SU-DHL-6 (cell line): ENCODE results near the gene RRP12.

Source experiments
- H2AFZ ChIP-seq: fragments of 200-600 bp; sonication (generic); 2 replicates; pipeline ENCODE4 v1.6.1; 2014; ENCODE audit warnings: low read depth, mild to moderate bottlenecking, moderate library complexity, mixed read lengths, antibody characterized with exemption, low read length; ENCODE audit not compliant: severe bottlenecking
- H3F3A ChIP-seq: fragments of 200-600 bp; shearing (Covaris generic); 2 replicates; pipeline ENCODE4 v1.6.0; 2016; ENCODE audit warnings: antibody characterized with exemption, mild to moderate bottlenecking; ENCODE audit not compliant: insufficient read depth
- H3K27ac ChIP-seq: fragments of 200-600 bp; sonication (generic); 2 replicates; pipeline ENCODE4 v1.5.1; 2016; ENCODE audit warnings: low read depth, mild to moderate bottlenecking, low read length, moderate library complexity, mixed read lengths
- H3K27me3 ChIP-seq: fragments of 200-600 bp; sonication (generic), shearing (Covaris generic); 2 replicates; pipeline ENCODE4 v1.6.0; 2014; ENCODE audit warnings: mild to moderate bottlenecking, low read length
- H3K36me3 ChIP-seq: fragments of 200-600 bp; sonication (generic); 2 replicates; pipeline ENCODE4 v1.6.1; 2014; ENCODE audit warnings: mild to moderate bottlenecking, low read length, mixed read lengths
- H3K4me2 ChIP-seq: fragments of 300-600, 200-600 bp; shearing (Covaris generic), sonication (generic); 2 replicates; pipeline ENCODE4 v1.6.0; 2014; ENCODE audit warnings: low read length, low read depth, mild to moderate bottlenecking; ENCODE audit not compliant: poor library complexity, severe bottlenecking
- H3K4me3 ChIP-seq: fragments of 200-600 bp; sonication (generic); 2 replicates; pipeline ENCODE4 v1.5.1; 2014; ENCODE audit warnings: antibody characterized with exemption, low read length, mild to moderate bottlenecking, mixed read lengths; ENCODE audit not compliant: insufficient read depth, poor library complexity, severe bottlenecking
- H3K79me2 ChIP-seq: fragments of 200-600 bp; sonication (generic); 2 replicates; pipeline ENCODE4 v1.6.1; 2014; ENCODE audit warnings: mild to moderate bottlenecking, low read length, moderate library complexity; ENCODE audit not compliant: insufficient read depth
- H3K9ac ChIP-seq: fragments of 200-600 bp; sonication (generic); 2 replicates; pipeline ENCODE4 v1.7.0; 2014; ENCODE audit warnings: mild to moderate bottlenecking, low read length
- H3K9me2 ChIP-seq: fragments of 200-600 bp; sonication (generic); replicated peaks from 2 replicates; pipeline ENCODE4 v1.6.1; 2014; ENCODE audit warnings: low read length; ENCODE audit not compliant: insufficient read depth
- H3K9me3 ChIP-seq: fragments of 200-600 bp; sonication (generic); 2 replicates; pipeline ENCODE4 v1.6.1; 2014; ENCODE audit warnings: low read length, mixed read lengths; ENCODE audit not compliant: insufficient read depth
- H4K20me1 ChIP-seq: fragments of 200-600 bp; sonication (generic); 2 replicates; pipeline ENCODE4 v1.6.1; 2014; ENCODE audit warnings: low read depth, mild to moderate bottlenecking, antibody characterized with exemption, low read length, moderate library complexity, mixed read lengths
- EZH2phosphoT487 ChIP-seq: fragments of 200-600 bp; sonication (generic), shearing (Covaris generic); conservative IDR thresholded peaks from 2 replicates; pipeline ENCODE4 v1.6.1; 2018; ENCODE audit warnings: mild to moderate bottlenecking, antibody characterized with exemption, low read length, moderate library complexity, mixed read lengths
- TF ChIP-seq, protein P1 (sequence below): fragments of 200-600 bp; sonication (generic); IDR thresholded peaks from one replicate; pipeline ENCODE4 v1.5.1; 2017; ENCODE audit warnings: antibody characterized with exemption, mild to moderate bottlenecking, low read length, moderate library complexity; ENCODE audit not compliant: insufficient read depth, poor library complexity, severe bottlenecking

The RRP12 gene

GRCh38 chr10:97406064-97406463, 4.9 kb upstream of the RRP12 start:
- no peaks in the 10 kb centered on the region for H3K79me2 ChIP-seq
- peak overlapping the region; percentile 86 for H2AFZ ChIP-seq
- no peak overlapping the region for H3K4me3 ChIP-seq
- H3K27me3 ChIP-seq, result no peaks in the 10 kb centered on the region
- H3K9me3 ChIP-seq, result no peaks in the 10 kb centered on the region
- TF ChIP-seq, protein P1, sequence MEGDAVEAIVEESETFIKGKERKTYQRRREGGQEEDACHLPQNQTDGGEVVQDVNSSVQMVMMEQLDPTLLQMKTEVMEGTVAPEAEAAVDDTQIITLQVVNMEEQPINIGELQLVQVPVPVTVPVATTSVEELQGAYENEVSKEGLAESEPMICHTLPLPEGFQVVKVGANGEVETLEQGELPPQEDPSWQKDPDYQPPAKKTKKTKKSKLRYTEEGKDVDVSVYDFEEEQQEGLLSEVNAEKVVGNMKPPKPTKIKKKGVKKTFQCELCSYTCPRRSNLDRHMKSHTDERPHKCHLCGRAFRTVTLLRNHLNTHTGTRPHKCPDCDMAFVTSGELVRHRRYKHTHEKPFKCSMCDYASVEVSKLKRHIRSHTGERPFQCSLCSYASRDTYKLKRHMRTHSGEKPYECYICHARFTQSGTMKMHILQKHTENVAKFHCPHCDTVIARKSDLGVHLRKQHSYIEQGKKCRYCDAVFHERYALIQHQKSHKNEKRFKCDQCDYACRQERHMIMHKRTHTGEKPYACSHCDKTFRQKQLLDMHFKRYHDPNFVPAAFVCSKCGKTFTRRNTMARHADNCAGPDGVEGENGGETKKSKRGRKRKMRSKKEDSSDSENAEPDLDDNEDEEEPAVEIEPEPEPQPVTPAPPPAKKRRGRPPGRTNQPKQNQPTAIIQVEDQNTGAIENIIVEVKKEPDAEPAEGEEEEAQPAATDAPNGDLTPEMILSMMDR, result no peak
- no peak for TF ChIP-seq EZH2phosphoT487
- H3K27ac ChIP-seq, result no peak overlapping the region
- H4K20me1 ChIP-seq, result no peaks in the 10 kb centered on the region
- no peak overlapping the region for H3K4me2 ChIP-seq
- H3K36me3 ChIP-seq, result no peaks in the 10 kb centered on the region
- H3K9me2 ChIP-seq, result no peaks in the 10 kb centered on the region
- H3F3A ChIP-seq, result no peaks in the 10 kb centered on the region
- no peak overlapping the region for H3K9ac ChIP-seq

GRCh38 chr10:97404044-97404443, 2.9 kb upstream of the RRP12 start:
- Histone ChIP-seq H3K4me3 (no peak overlapping the region), H4K20me1 (no peaks in the 10 kb centered on the region), H3K27me3 (no peaks in the 10 kb centered on the region), H3K9me2 (no peaks in the 10 kb centered on the region), H2AFZ (no peak overlapping the region), H3K27ac (no peak overlapping the region), H3F3A (no peaks in the 10 kb centered on the region), H3K9ac (no peak overlapping the region), H3K36me3 (no peaks in the 10 kb centered on the region), H3K9me3 (no peaks in the 10 kb centered on the region), H3K4me2 (no peak overlapping the region), H3K79me2 (peaks cover 16% of the 10 kb centered on the region; the same call in 1 of the 2 replicates)
- TF ChIP-seq EZH2phosphoT487, result no peak
- TF ChIP-seq, protein P1, result no peak

DNA sequence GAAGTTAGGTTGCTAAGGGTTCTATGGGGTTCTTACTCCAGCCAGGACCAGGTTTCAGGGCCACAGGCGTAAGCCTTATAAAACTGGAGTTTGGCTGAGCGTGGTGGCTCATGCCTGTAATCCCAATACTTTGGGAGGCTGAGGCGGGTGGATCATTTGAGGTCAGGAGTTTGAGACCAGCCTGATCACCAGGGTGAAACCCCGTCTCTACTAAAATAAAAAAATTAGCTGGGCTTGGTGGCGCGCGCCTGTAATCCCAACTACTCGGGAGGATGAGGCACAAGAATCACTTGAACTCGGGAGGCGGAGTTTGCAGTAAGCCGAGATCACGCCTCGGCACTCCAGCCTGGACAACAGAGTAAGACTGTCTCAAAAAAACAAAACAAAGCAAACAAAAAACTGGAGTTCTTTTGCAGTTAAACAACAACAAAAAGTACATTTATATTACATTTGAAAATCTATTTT, 347 bp upstream of the RRP12 start:
- H3K4me3 ChIP-seq, result peak overlapping the region; percentile 90

More for the DNA sequence above, 347 bp upstream of the RRP12 start:
- H3K27ac ChIP-seq, result no peak overlapping the region
- peak overlapping the region; percentile 65; the same call in 1 of the 2 replicates for H3K9ac ChIP-seq
- peak overlapping the region; percentile 77 for H2AFZ ChIP-seq
- no peaks in the 10 kb centered on the region for H3K9me3 ChIP-seq
- H3K36me3 ChIP-seq, result 0 out of 2 replicates have a peak, but pooled peaks cover under 1% of the 10 kb centered on the region
- no peaks in the 10 kb centered on the region for H3K9me2 ChIP-seq
- H3K79me2 ChIP-seq, result peaks cover 17% of the 10 kb centered on the region; the same call in 1 of the 2 replicates
- no peak for TF ChIP-seq EZH2phosphoT487
- TF ChIP-seq, protein P1, result no peak
- no peaks in the 10 kb centered on the region for H4K20me1 ChIP-seq
- H3K4me2 ChIP-seq, result peak overlapping the region; percentile 54
- H3F3A ChIP-seq, result no peaks in the 10 kb centered on the region
- no peaks in the 10 kb centered on the region for H3K27me3 ChIP-seq
